K562 (cell line): ENCODE data around the gene ABCC9. TPM values are rescaled to one million over a fixed set of nuclear protein-coding genes. Genes with fewer than 3 reads are reported as not detected.

Experiments used
- ARID1B ChIP-seq: fragments of 450-650 bp; IDR thresholded peaks from 2 replicates; pipeline ENCODE4 v1.6.1; 2016; ENCODE audit warnings: antibody characterized with exemption, mild to moderate bottlenecking, inconsistent platforms
- ATF7 ChIP-seq: fragments of 450-650 bp; IDR thresholded peaks from 2 replicates; pipeline ENCODE4 v1.7.1; 2014; ENCODE audit warnings: mild to moderate bottlenecking, moderate library complexity
- CBFA2T2 ChIP-seq: fragments of 450-650 bp; conservative IDR thresholded peaks from 2 replicates; pipeline ENCODE4 v1.6.1; 2017; ENCODE audit warnings: mild to moderate bottlenecking
- FOXJ2 ChIP-seq: fragments of 200-800 bp; sonication (Bioruptor generic); IDR thresholded peaks from 2 replicates; pipeline ENCODE4 v1.6.1; 2016; ENCODE audit warnings: missing genetic modification characterization, missing compliant biosample characterization
- FOXK1 ChIP-seq: sonication (generic); formaldehyde crosslinking; IDR thresholded peaks from 2 replicates; pipeline ENCODE4 v1.8.0; 2022; ENCODE audit warnings: missing genetic modification reagents, mild to moderate bottlenecking, borderline replicate concordance
- GABPB2 ChIP-seq: fragments of 250-450 bp; sonication (Bioruptor Pico); conservative IDR thresholded peaks from 2 replicates; pipeline ENCODE4 v1.5.1; 2021; ENCODE audit warnings: mild to moderate bottlenecking
- PBX2 ChIP-seq, 2 experiments: IDR thresholded peaks in 1 of 2; conservative IDR thresholded peaks in 1 of 2; 2 replicates each; pipeline ENCODE4 v1.6.1; 2016; ENCODE audit warnings: low read depth in 2 of 2, mild to moderate bottlenecking in 1 of 2, missing compliant biosample characterization in 1 of 2, missing genetic modification characterization in 1 of 2, moderate library complexity in 1 of 2
- PHB2 ChIP-seq: fragments of 450-650 bp; IDR thresholded peaks from 2 replicates; pipeline ENCODE4 v1.6.1; 2017; ENCODE audit warnings: low read depth
- PML ChIP-seq: IDR thresholded peaks from 2 replicates; pipeline ENCODE4 v1.6.1; 2012; ENCODE audit warnings: low read length, inconsistent platforms
- POLR2AphosphoS5 ChIP-seq: IDR thresholded peaks from 2 replicates; pipeline ENCODE4 v1.6.1; 2011; ENCODE audit warnings: mild to moderate bottlenecking, low read depth, low read length, moderate library complexity; ENCODE audit not compliant: control insufficient read depth, insufficient read depth
- POU5F1 ChIP-seq: fragments of 150-350 bp; IDR thresholded peaks from 2 replicates; pipeline ENCODE4 v1.6.1; 2014; ENCODE audit warnings: borderline replicate concordance, low read length, low read depth, mild to moderate bottlenecking; ENCODE audit not compliant: partially characterized antibody
- TAL1 ChIP-seq: fragments of 450-650 bp; IDR thresholded peaks from 2 replicates; pipeline ENCODE4 v1.6.1; 2016; ENCODE audit warnings: mild to moderate bottlenecking
- TEAD1 ChIP-seq, 2 experiments: fragments of 450-650 bp in 1 of 2; sonication (generic) in 1 of 2; formaldehyde crosslinking; IDR thresholded peaks; 2 replicates each; pipeline versions ENCODE4 v1.4.0 to v1.8.0; 2020 to 2022; ENCODE audit warnings: mild to moderate bottlenecking in 2 of 2, missing genetic modification reagents in 1 of 2
- U2AF1 ChIP-seq: fragments of 200-400 bp; formaldehyde crosslinking; optimal IDR thresholded peaks from 2 replicates; pipeline ENCODE3; 2017; ENCODE audit warnings: mild to moderate bottlenecking, low read depth, low read length, moderate library complexity
- ZMIZ1 ChIP-seq, 2 experiments: fragments of 150-350 bp in 1 of 2; IDR thresholded peaks; 2 replicates each; pipeline ENCODE4 v1.6.1; 2012 to 2016; ENCODE audit warnings: low read depth in 2 of 2, low read length in 2 of 2, mild to moderate bottlenecking in 1 of 2, moderate library complexity in 1 of 2
- ZNF639 ChIP-seq, 2 experiments: fragments of 200-800 bp in 1 of 2; sonication (Bioruptor generic) in 1 of 2; sonication (generic) in 1 of 2; formaldehyde crosslinking in 1 of 2; IDR thresholded peaks in 1 of 2; conservative IDR thresholded peaks in 1 of 2; 2 replicates each; pipeline versions ENCODE4 v1.5.0 to v1.6.1; 2016 to 2020; ENCODE audit warnings: missing compliant biosample characterization in 1 of 2, missing genetic modification characterization in 1 of 2, missing genetic modification reagents in 1 of 2
- polyA plus RNA-seq, 8 experiments: library from polyadenylated mRNA; depleted of rRNA in 4 of 8; stranded (reverse) in 5 of 8; unstranded in 3 of 8; fragments of >200 nt; fragmentation: Nextera tagmentation in 2 of 8; fragmentation: Illumina TruSeq in 1 of 8; extraction: Ambion mirVana in 2 of 8; extraction: Trizol in 1 of 8; gene quantifications; 2 replicates each; pipeline versions ENCODE4 v1.2.1 to v1.2.3, GENCODE V29; 2011 to 2014; ENCODE audit warnings: inconsistent platforms in 1 of 8, missing spikeins in 1 of 8
- total RNA-seq, 7 experiments: library from RNA; depleted of rRNA in 6 of 7; stranded (reverse); fragments of >200 nt in 6 of 7; fragmentation: Illumina TruSeq in 2 of 7; extraction: Trizol in 2 of 7; gene quantifications; 2 replicates each; pipeline versions ENCODE4 v1.2.1 to v1.2.3, GENCODE V29; 2011 to 2021; ENCODE audit warnings: low replicate concordance in 1 of 7

Gene ABCC9
- total and polyA plus RNA-seq, 9 of the 15 experiments (the other 6 are each of a cell fraction or from before 2014, with no cell fraction given), result 0.05 to 0.40 (median 0.18) TPM

- no peak for TF ChIP-seq TEAD1 (CRISPR knock-in tag; IDR thresholded peaks at IDR 0.05)
- TF ChIP-seq PBX2 (CRISPR knock-in tag; IDR thresholded peaks at IDR 0.05; ENCODE audit: low read depth), result no peak
- TF ChIP-seq PBX2 (tag; conservative IDR thresholded peaks at IDR 0.05; ENCODE audit: low read depth), result peak; percentile 55
- peak; percentile 88 for TF ChIP-seq CBFA2T2
- TF ChIP-seq ZNF639 (CRISPR knock-in tag; conservative IDR thresholded peaks at IDR 0.05 in 1 of 2, IDR thresholded peaks at IDR 0.05 in 1 of 2), result 0 out of 4 replicates have a peak, but pooled peaks of 1 of the 2 experiments have one; percentile 23
- no peak for TF ChIP-seq ATF7
- TF ChIP-seq ZMIZ1 (IDR thresholded peaks at IDR 0.05; ENCODE audit: low read depth in 2 of 2, low read length in 2 of 2), result peak in 1 of 2 experiments; percentile 45; a peak in 1 of 4 replicates
- TF ChIP-seq TAL1, result peak; percentile 95
- no peak for TF ChIP-seq FOXK1 (CRISPR knock-in tag)
- peak; percentile 91 for TF ChIP-seq PML
- no peak for TF ChIP-seq POU5F1
- no peak for TF ChIP-seq U2AF1
- peak; percentile 92 for TF ChIP-seq ARID1B
- TF ChIP-seq PHB2, result 0 out of 2 replicates have a peak, but pooled peaks have one; percentile 21
- TF ChIP-seq GABPB2 (CRISPR knock-in tag), result no peak
- peak; percentile 82 for TF ChIP-seq POLR2AphosphoS5
- peak; percentile 37; the same call in 1 of the 2 replicates for TF ChIP-seq FOXJ2
- TF ChIP-seq, all 486 proteins: peak for 33
These were observed 128.1 kb downstream of the ABCC9 start (continued) for GRCh38 chr12:21813125-21813524.
